HCT116 (cell line): Measurements from ENCODE around the gene LMBR1L. TPM values are rescaled to one million over a fixed set of nuclear protein-coding genes. Genes with fewer than 3 reads are reported as not detected.

Source experiments
- ATAC-seq: fragments of 200-7000 bp; cut with Tn5 transposase; 2 replicates; pipeline ENCODE4 v1.9.1; 2020; ENCODE audit warnings: mild to moderate bottlenecking, moderate library complexity
- BruUV-seq: library from RNA; stranded (reverse); fragments of 400-500 nt; replicated peaks from 2 replicates; lab custom pipeline; 2021; lab: Mats Ljungman, UMichigan
- CTCF ChIA-PET: fragments of 300-600 bp; sonication (Branson Sonifier 250); formaldehyde crosslinking; loops from one replicate; lab custom pipeline; 2021; ENCODE audit warnings: antibody characterized with exemption; lab: Charles Lee
- POLR2A ChIA-PET: fragments of 300-600, 350-600 bp; sonication (Branson Sonifier 250); formaldehyde crosslinking; loops from one replicate; lab custom pipeline; 2021; ENCODE audit warnings: antibody characterized with exemption; lab: Charles Lee
- RAD21 ChIA-PET, 2 experiments: fragments of 300-600 bp; sonication (Branson Sonifier 250); formaldehyde crosslinking; loops; one replicate each; lab custom pipeline; 2023; ENCODE audit warnings: low total read pairs in 2 of 2; ENCODE audit not compliant: uncharacterized antibody in 2 of 2, unreplicated experiment in 2 of 2, low non-redundant PET in 1 of 2; lab: Charles Lee
- DNase-seq: peaks from one replicate; pipeline ENCODE4 v3.0.0-alpha.2; 2010; ENCODE audit warnings: low read depth, low spot score
- H2AFZ ChIP-seq: fragments of 200-600 bp; shearing (Covaris generic), sonication (generic); 2 replicates; pipeline ENCODE4 v1.6.1; 2017; ENCODE audit warnings: low read depth, mixed run types, mixed read lengths, antibody characterized with exemption, low read length; ENCODE audit not compliant: poor library complexity, severe bottlenecking
- H3K27ac ChIP-seq: 2 replicates; pipeline ENCODE4 v1.5.1; 2012; ENCODE audit warnings: low read depth, low read length
- H3K27me3 ChIP-seq: fragments of 200-600 bp; sonication (generic); 2 replicates; pipeline ENCODE4 v1.6.1; 2016; ENCODE audit warnings: mixed run types, low read length, mixed read lengths; ENCODE audit not compliant: insufficient read depth
- H3K36me3 ChIP-seq, 2 experiments: fragments of 200-500 bp in 1 of 2; fragments of 200-600 bp in 1 of 2; sonication (Bioruptor generic) in 1 of 2; sonication (generic) in 1 of 2; 2 replicates each; pipeline versions ENCODE4 v1.5.1 to v1.6.1; 2014 to 2016; ENCODE audit warnings: low read length in 2 of 2, inconsistent platforms in 1 of 2, mixed read lengths in 1 of 2, mixed run types in 1 of 2; ENCODE audit not compliant: insufficient read depth in 2 of 2, control insufficient read depth in 1 of 2
- H3K4me1 ChIP-seq, 2 experiments: fragments of 200-600 bp in 1 of 2; sonication (generic) in 1 of 2; 2 replicates each; pipeline versions ENCODE4 v1.5.1 to v1.6.1; 2012 to 2017; ENCODE audit warnings: low read length in 2 of 2, inconsistent platforms in 1 of 2, mild to moderate bottlenecking in 1 of 2, mixed read lengths in 1 of 2, mixed run types in 1 of 2, moderate library complexity in 1 of 2; ENCODE audit not compliant: insufficient read depth in 2 of 2, control insufficient read depth in 1 of 2
- H3K4me2 ChIP-seq: fragments of 200-600 bp; sonication (generic); 2 replicates; pipeline ENCODE4 v1.6.1; 2017; ENCODE audit warnings: mixed run types, low read length, mixed read lengths
- H3K4me3 ChIP-seq, 2 experiments: fragments of 200-600 bp in 1 of 2; sonication (generic) in 1 of 2; replicated peaks in 1 of 2; 2 replicates each; pipeline ENCODE4 v1.5.1; 2011 to 2016; ENCODE audit warnings: low read length in 2 of 2, control low read depth in 1 of 2, low read depth in 1 of 2, mild to moderate bottlenecking in 1 of 2, mixed read lengths in 1 of 2, mixed run types in 1 of 2
- H3K79me2 ChIP-seq: fragments of 200-600 bp; sonication (generic); 2 replicates; pipeline ENCODE4 v1.6.1; 2017; ENCODE audit warnings: mild to moderate bottlenecking, mixed run types, low read length, moderate library complexity, mixed read lengths; ENCODE audit not compliant: insufficient read depth
- H3K9ac ChIP-seq: fragments of 200-600 bp; sonication (generic); 2 replicates; pipeline ENCODE4 v1.6.1; 2016; ENCODE audit warnings: low read length, mixed read lengths
- H3K9me2 ChIP-seq: fragments of 200-600 bp; sonication (generic), shearing (Covaris generic); 2 replicates; pipeline ENCODE4 v1.6.1; 2017; ENCODE audit warnings: mixed run types, mild to moderate bottlenecking, moderate library complexity; ENCODE audit not compliant: insufficient read depth
- H3K9me3 ChIP-seq, 2 experiments: fragments of 200-500 bp in 1 of 2; fragments of 200-600 bp in 1 of 2; sonication (Bioruptor generic) in 1 of 2; sonication (generic) in 1 of 2; 2 replicates each; pipeline ENCODE4 v1.6.1; 2014 to 2017; ENCODE audit warnings: low read length in 2 of 2, mixed read lengths in 2 of 2, inconsistent platforms in 1 of 2, low read depth in 1 of 2, mild to moderate bottlenecking in 1 of 2, mixed run types in 1 of 2, moderate library complexity in 1 of 2; ENCODE audit not compliant: control insufficient read depth in 1 of 2, insufficient read depth in 1 of 2
- H4K20me1 ChIP-seq: fragments of 200-600 bp; sonication (generic), shearing (Covaris generic); 2 replicates; pipeline ENCODE4 v1.6.1; 2017; ENCODE audit warnings: mixed run types, mild to moderate bottlenecking, moderate library complexity; ENCODE audit not compliant: insufficient read depth
- EZH2 ChIP-seq: fragments of 200-600 bp; sonication (generic); IDR thresholded peaks from 2 replicates; pipeline ENCODE4 v1.6.1; 2017; ENCODE audit warnings: antibody characterized with exemption, mixed run types
- FOSL1 ChIP-seq: IDR thresholded peaks from 2 replicates; pipeline ENCODE4 v1.6.1; 2012; ENCODE audit warnings: low read depth
- SP1 ChIP-seq: IDR thresholded peaks from 2 replicates; pipeline ENCODE4 v1.6.1; 2012; ENCODE audit warnings: low read depth
- SRF ChIP-seq: IDR thresholded peaks from 2 replicates; pipeline ENCODE4 v1.6.1; 2012; ENCODE audit warnings: low read depth
- intact Hi-C: fragments of 100-400 bp; cut with micrococcal nuclease; formaldehyde crosslinking; loops from 2 replicates; pipeline ENCODE4 v1.10.0; 2022
- total RNA-seq: library from RNA; stranded (reverse); gene quantifications from one replicate; pipeline ENCODE4 v1.2.1, GENCODE V29; 2021; ENCODE audit not compliant: unreplicated experiment
- TF ChIP-seq, protein P1 (sequence below): IDR thresholded peaks from 2 replicates; pipeline ENCODE4 v1.6.1; 2011; ENCODE audit warnings: mild to moderate bottlenecking, low read length, moderate library complexity; ENCODE audit not compliant: insufficient replicate concordance; ENCODE audit errors: extremely low read depth

Gene LMBR1L
- total RNA-seq, 1 experiment from 2014 or later, result 44.4 TPM

DNA sequence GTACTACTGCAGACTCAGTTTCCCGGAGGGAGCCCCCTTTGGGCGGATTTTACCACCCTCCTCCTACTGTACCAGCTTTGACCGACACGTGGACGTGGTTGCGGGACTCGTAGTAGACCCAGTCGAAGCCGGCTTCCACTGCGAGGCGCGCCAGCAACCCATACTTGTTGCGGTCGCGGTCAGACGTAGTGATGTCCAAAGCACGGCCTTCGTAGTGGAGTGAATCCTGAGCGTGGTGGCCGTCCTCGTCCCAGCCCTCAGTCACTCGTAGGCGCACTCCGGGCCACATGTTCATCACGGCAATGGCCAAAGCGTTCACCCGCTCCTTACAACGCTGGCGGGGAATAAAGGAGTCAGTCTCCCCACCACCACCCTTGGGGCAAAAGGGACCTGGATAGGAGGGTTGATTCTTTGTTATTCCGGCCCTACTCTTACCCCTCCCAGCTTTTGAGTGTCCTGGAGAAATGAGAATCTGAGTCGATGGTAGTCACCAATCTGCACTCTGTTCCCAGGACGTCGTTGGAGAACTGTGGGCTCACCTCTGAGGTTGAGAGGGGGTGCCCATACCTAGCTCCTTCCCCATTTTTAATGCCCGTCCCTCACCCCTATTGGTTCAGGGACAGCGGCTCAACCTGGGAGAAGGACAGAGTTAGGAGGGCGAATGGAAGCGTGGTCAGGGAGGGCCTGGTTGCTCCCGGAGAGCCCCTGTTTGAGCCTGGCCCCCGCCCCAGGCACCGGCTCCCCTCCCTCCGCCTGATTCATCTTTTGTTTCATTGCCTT, 19.4 kb downstream of the LMBR1L start:
- TF ChIP-seq SP1 (no peak), FOSL1 (no peak), EZH2 (no peak), SRF (no peak)
- TF ChIP-seq, protein P1, sequence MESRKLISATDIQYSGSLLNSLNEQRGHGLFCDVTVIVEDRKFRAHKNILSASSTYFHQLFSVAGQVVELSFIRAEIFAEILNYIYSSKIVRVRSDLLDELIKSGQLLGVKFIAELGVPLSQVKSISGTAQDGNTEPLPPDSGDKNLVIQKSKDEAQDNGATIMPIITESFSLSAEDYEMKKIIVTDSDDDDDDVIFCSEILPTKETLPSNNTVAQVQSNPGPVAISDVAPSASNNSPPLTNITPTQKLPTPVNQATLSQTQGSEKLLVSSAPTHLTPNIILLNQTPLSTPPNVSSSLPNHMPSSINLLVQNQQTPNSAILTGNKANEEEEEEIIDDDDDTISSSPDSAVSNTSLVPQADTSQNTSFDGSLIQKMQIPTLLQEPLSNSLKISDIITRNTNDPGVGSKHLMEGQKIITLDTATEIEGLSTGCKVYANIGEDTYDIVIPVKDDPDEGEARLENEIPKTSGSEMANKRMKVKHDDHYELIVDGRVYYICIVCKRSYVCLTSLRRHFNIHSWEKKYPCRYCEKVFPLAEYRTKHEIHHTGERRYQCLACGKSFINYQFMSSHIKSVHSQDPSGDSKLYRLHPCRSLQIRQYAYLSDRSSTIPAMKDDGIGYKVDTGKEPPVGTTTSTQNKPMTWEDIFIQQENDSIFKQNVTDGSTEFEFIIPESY, result no peak
- Histone ChIP-seq H3K27ac (no peak overlapping the region), H3K36me3 (no peaks in the 10 kb centered on the region), H3K79me2 (no peaks in the 10 kb centered on the region), H3K4me2 (no peak overlapping the region), H3K9me2 (no peaks in the 10 kb centered on the region), H3K4me1 (peaks cover 11 to 16% of the 10 kb centered on the region in 2 experiments), H4K20me1 (no peaks in the 10 kb centered on the region), H2AFZ (no peak overlapping the region), H3K4me3 (no peak overlapping the region), H3K9me3 (no peaks in the 10 kb centered on the region), H3K9ac (no peak overlapping the region), H3K27me3 (no peaks in the 10 kb centered on the region)
- ChIA-PET RAD21 (no interaction called here), CTCF (no interaction called here), POLR2A (no interaction called here)
- DNase-seq (no peak), ATAC-seq (no peak)
- BruUV-seq, result no TSS peak
- intact Hi-C loops, result no loop called here
